Retinal pigment epithelial cell (primary cell): ENCODE data around the gene L3MBTL4.

ENCODE experiments used
- DNase-seq: peaks from one replicate; pipeline ENCODE4 v3.0.0-alpha.2; 2010; ENCODE audit warnings: low read depth
- H3K4me3 ChIP-seq: 2 replicates; pipeline ENCODE4 v1.5.1; 2011; ENCODE audit warnings: mild to moderate bottlenecking, low read length, control low read depth, moderate library complexity
- TF ChIP-seq, protein P1 (sequence below): conservative IDR thresholded peaks from 2 replicates; pipeline ENCODE4 v1.5.1; 2011; ENCODE audit warnings: low read depth, low read length, control low read depth, inconsistent platforms

The L3MBTL4 gene

GRCh38 chr18:6328621-6329010 lies 86.1 kb downstream of the L3MBTL4 start:
- TF ChIP-seq, protein P1, sequence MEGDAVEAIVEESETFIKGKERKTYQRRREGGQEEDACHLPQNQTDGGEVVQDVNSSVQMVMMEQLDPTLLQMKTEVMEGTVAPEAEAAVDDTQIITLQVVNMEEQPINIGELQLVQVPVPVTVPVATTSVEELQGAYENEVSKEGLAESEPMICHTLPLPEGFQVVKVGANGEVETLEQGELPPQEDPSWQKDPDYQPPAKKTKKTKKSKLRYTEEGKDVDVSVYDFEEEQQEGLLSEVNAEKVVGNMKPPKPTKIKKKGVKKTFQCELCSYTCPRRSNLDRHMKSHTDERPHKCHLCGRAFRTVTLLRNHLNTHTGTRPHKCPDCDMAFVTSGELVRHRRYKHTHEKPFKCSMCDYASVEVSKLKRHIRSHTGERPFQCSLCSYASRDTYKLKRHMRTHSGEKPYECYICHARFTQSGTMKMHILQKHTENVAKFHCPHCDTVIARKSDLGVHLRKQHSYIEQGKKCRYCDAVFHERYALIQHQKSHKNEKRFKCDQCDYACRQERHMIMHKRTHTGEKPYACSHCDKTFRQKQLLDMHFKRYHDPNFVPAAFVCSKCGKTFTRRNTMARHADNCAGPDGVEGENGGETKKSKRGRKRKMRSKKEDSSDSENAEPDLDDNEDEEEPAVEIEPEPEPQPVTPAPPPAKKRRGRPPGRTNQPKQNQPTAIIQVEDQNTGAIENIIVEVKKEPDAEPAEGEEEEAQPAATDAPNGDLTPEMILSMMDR: no peak
- no peak for DNase-seq
- no peak overlapping the region for H3K4me3 ChIP-seq

DNA sequence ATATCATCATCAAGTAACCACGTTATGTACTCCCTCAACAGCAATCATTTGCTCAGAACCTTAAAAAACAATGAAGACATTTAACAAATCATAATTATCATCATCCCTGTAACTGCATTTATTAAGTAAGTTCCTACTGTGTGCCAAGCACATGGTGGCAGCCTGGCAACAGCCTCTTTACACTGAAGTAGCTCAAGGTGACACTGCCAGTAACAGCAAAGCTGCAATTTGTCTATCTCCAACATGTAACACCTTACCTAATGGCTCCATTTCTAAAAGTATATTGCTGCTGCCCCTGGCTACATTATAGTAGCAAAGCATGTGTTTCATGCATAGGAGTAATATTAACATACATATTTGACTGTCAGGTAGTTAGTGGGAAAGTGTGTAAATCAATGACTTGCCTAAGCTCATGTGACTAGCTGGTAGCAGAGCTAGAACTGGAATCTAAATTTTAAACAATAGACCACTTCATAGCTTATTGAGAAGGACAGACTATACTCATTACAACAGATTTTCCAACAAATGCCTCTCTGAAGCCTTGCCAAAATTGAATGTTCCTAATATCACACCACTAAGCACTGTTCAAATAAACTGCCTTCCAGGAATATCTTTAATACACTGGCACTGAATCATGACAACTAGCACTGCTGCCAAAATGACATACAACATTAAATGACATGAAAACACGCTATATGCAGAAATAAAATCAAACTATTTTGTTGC lies 86.7 kb downstream of the L3MBTL4 start:
- peak; percentile 24 for DNase-seq
- TF ChIP-seq, protein P1: no peak
- no peak overlapping the region for H3K4me3 ChIP-seq

- DNase-seq: no peak
- TF ChIP-seq, protein P1: no peak
- no peak overlapping the region for H3K4me3 ChIP-seq
These were observed 87.2 kb downstream of the L3MBTL4 start for GRCh38 chr18:6327485-6327884.

- no peak for DNase-seq
- TF ChIP-seq, protein P1: no peak
- no peak overlapping the region for H3K4me3 ChIP-seq
These were observed 88.1 kb downstream of the L3MBTL4 start for GRCh38 chr18:6326566-6326965.

- H3K4me3 ChIP-seq: no peak overlapping the region
- TF ChIP-seq, protein P1: no peak
- DNase-seq: no peak
These were observed 91.3 kb downstream of the L3MBTL4 start for GRCh38 chr18:6323319-6323889.

- DNase-seq: no peak
These were observed 99.0 kb downstream of the L3MBTL4 start for GRCh38 chr18:6315517-6316331.

More at GRCh38 chr18:6315517-6316331, 99.0 kb downstream of the L3MBTL4 start:
- TF ChIP-seq, protein P1: no peak
- no peak overlapping the region for H3K4me3 ChIP-seq
